Kidney epithelial cell (primary cell): ENCODE data around the gene STYXL2. TPM values are rescaled to one million over a fixed set of nuclear protein-coding genes. Genes with fewer than 3 reads are reported as not detected.

ENCODE experiments used
- DNase-seq: peaks from one replicate; pipeline ENCODE4 v3.0.0-alpha.2; 2010; ENCODE audit warnings: low read depth
- H3K27me3 ChIP-seq: 2 replicates; pipeline ENCODE4 v1.6.0; 2011; ENCODE audit warnings: low read length; ENCODE audit not compliant: control insufficient read depth, insufficient read depth
- H3K36me3 ChIP-seq: 2 replicates; pipeline ENCODE4 v1.5.1; 2011; ENCODE audit warnings: low read length; ENCODE audit not compliant: control insufficient read depth, insufficient read depth
- H3K4me3 ChIP-seq: 2 replicates; pipeline ENCODE4 v1.5.1; 2011; ENCODE audit warnings: low read depth, mild to moderate bottlenecking, control low read depth, low read length
- CTCF ChIP-seq: IDR thresholded peaks from 2 replicates; pipeline ENCODE4 v1.5.1; 2011; ENCODE audit warnings: mild to moderate bottlenecking, moderate library complexity, low read length, control low read depth, inconsistent platforms; ENCODE audit not compliant: insufficient read depth, poor library complexity, severe bottlenecking
- total RNA-seq: library from RNA; depleted of rRNA; stranded (reverse); fragments of >200 nt; gene quantifications from 2 replicates; pipeline ENCODE4 v1.2.3, GENCODE V29; 2015

Gene STYXL2
- total RNA-seq, 1 donor from 2014 or later = not detected

- DNase-seq = no peak
Observed at GRCh38 chr1:167088746-167089417, 5.0 kb upstream of the STYXL2 start.

GRCh38 chr1:167089939-167090313 lies 3.9 kb upstream of the STYXL2 start:
- DNase-seq = no peak
- TF ChIP-seq CTCF = no peak
- Histone ChIP-seq H3K4me3 (no peak overlapping the region), H3K27me3 (no peaks in the 10 kb centered on the region), H3K36me3 (no peaks in the 10 kb centered on the region)

More at GRCh38 chr1:167088746-167089417, 5.0 kb upstream of the STYXL2 start:
- Histone ChIP-seq H3K27me3 (no peaks in the 10 kb centered on the region), H3K36me3 (no peaks in the 10 kb centered on the region), H3K4me3 (no peak overlapping the region)
- no peak for TF ChIP-seq CTCF

GRCh38 chr1:167090314-167090942 lies 3.4 kb upstream of the STYXL2 start, which contains the start of gene GPA33:
GPA33 (minus strand) TSS chr1:167090377; CDS start chr1:167090287, 90 bp downstream.
- no peak for TF ChIP-seq CTCF
- no peak for DNase-seq
- Histone ChIP-seq H3K4me3 (no peak within 1 kb of the TSS), H3K27me3 (no peaks in the 10 kb centered on the region), H3K36me3 (no peaks in the 10 kb centered on the region)

- no peaks in the 10 kb centered on the region for H3K36me3 ChIP-seq
- no peaks in the 10 kb centered on the region for H3K27me3 ChIP-seq
- no peak overlapping the region for H3K4me3 ChIP-seq
- no peak for DNase-seq
- TF ChIP-seq CTCF = no peak
Observed at GRCh38 chr1:167092653-167093052, 1.2 kb upstream of the STYXL2 start.

- no peak overlapping the region for H3K4me3 ChIP-seq
- H3K36me3 ChIP-seq = no peaks in the 10 kb centered on the region
- no peak for DNase-seq
- H3K27me3 ChIP-seq = no peaks in the 10 kb centered on the region
- no peak for TF ChIP-seq CTCF
Observed at GRCh38 chr1:167094690-167095089, 815 bp downstream of the STYXL2 start.

GRCh38 chr1:167095368-167095767 lies 1.5 kb downstream of the STYXL2 start:
- TF ChIP-seq CTCF = no peak
- Histone ChIP-seq H3K27me3 (no peaks in the 10 kb centered on the region), H3K4me3 (no peak overlapping the region), H3K36me3 (no peaks in the 10 kb centered on the region)
- DNase-seq = no peak
